Right lobe of liver (tissue), 4 donors: Measurements from ENCODE around the gene AIF1L.

Experiments used
- POLR2A ChIP-seq: fragments of 450-650 bp; IDR thresholded peaks from one replicate; pipeline ENCODE4 v1.6.1; 2017; ENCODE audit warnings: antibody characterized with exemption, mild to moderate bottlenecking
- TF ChIP-seq, protein P1 (sequence below), 4 donors: fragments of 200-600 bp in 3 of 4; fragments of 450-650 bp in 1 of 4; IDR thresholded peaks; one replicate each; pipeline versions ENCODE4 v1.5.1 to v1.8.0; 2016 to 2022; ENCODE audit warnings: antibody characterized with exemption in 4 of 4, mild to moderate bottlenecking in 2 of 4
- donor health status: DM: no; HTN: no; CAD: no.
- donor health status: DM: no; HTN: no; CAD: no.
- donor health status: DM: no; HTN: yes; CAD: no.

DNA sequence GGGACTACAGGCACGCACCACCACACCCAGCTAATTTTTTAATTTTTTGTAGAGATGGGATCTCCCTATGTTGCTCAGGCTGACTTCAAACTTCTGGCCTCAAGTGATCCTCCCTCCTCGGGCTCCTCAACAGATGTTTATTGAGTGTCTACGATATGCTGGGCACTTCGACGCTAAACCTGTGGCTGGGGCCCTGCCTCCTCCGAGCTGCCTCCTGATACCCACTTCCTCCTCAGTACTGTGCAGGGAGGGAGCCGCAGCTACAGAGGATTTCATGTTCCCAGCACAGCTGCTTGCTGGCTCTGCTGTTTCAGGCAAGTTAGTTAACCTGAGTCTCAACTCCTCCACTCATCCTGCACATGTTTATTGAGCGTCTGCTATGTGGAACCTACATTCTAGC lies 9.6 kb downstream of the AIF1L start:
- TF ChIP-seq, protein P1, sequence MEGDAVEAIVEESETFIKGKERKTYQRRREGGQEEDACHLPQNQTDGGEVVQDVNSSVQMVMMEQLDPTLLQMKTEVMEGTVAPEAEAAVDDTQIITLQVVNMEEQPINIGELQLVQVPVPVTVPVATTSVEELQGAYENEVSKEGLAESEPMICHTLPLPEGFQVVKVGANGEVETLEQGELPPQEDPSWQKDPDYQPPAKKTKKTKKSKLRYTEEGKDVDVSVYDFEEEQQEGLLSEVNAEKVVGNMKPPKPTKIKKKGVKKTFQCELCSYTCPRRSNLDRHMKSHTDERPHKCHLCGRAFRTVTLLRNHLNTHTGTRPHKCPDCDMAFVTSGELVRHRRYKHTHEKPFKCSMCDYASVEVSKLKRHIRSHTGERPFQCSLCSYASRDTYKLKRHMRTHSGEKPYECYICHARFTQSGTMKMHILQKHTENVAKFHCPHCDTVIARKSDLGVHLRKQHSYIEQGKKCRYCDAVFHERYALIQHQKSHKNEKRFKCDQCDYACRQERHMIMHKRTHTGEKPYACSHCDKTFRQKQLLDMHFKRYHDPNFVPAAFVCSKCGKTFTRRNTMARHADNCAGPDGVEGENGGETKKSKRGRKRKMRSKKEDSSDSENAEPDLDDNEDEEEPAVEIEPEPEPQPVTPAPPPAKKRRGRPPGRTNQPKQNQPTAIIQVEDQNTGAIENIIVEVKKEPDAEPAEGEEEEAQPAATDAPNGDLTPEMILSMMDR (IDR thresholded peaks at IDR 0.05), result no peak
- no peak for TF ChIP-seq POLR2A
